Smooth muscle cell of trachea (primary cell): ENCODE measurements around the gene PYCARD. TPM values are rescaled to one million over a fixed set of nuclear protein-coding genes. Genes with fewer than 3 reads are reported as not detected.

Experiments
- total RNA-seq: library from RNA; depleted of rRNA; stranded (reverse); fragments of >200 nt; gene quantifications from 2 replicates; pipeline ENCODE4 v1.2.1, GENCODE V29; 2014

The PYCARD gene
- 120 and 136 TPM in 2 replicates for total RNA-seq

DNA sequence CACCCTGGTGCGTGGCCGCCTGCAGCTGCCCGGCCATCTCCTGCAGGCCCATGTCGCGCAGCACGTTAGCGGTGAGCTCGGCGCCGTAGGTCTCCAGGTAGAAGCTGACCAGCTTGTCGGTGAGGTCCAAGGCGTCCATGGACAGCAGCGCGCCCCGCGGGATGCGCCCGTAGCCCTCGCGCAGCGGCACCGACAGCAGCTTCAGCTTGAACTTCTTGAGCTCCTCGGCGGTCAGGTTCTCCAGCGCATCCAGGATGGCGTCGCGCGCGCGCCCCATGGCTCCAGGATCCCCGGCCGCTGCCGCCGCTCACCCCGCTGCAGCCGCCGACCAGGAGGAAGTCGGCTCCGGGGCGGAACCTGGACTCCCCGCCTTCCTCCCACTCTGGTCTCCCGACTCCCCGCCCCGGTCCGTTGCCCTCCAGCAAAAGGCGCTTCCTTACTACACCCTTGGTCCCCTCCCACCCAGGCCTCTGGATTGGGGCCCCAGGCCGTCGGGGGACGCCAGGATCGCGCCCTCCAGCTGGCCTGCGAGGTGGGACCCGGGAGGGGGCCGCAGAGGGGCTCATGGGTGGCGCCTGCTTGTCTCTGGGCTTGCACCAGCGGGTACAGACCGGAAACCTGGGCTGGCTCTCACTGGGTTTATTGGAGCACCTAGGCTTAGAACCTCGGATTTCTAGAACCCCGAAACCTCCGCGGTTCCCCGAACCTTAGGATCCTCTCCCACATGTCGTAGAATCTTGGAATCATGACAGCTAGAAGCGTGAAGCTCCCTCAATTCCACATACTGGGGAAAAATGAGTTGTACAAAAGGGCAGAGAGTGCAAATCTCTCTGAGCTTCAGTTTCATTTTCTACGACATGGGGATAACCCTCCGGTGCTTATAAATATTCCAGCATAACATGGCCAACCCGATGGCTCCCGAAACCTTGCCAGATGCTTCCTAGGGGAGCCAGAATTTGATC lies at the start of gene PYCARD:
Gene PYCARD, minus strand, starts transcription at position 347 of the 962 bp plus-strand sequence. Its CDS starts 70 bp downstream, at position 277.

GRCh38 chr16:31216422-31217135 lies 14.0 kb upstream of the PYCARD start, which contains the start of gene PYDC1:
Gene PYDC1, minus strand, starts transcription at chr16:31217135. Its CDS starts 107 bp downstream, at chr16:31217028.

DNA sequence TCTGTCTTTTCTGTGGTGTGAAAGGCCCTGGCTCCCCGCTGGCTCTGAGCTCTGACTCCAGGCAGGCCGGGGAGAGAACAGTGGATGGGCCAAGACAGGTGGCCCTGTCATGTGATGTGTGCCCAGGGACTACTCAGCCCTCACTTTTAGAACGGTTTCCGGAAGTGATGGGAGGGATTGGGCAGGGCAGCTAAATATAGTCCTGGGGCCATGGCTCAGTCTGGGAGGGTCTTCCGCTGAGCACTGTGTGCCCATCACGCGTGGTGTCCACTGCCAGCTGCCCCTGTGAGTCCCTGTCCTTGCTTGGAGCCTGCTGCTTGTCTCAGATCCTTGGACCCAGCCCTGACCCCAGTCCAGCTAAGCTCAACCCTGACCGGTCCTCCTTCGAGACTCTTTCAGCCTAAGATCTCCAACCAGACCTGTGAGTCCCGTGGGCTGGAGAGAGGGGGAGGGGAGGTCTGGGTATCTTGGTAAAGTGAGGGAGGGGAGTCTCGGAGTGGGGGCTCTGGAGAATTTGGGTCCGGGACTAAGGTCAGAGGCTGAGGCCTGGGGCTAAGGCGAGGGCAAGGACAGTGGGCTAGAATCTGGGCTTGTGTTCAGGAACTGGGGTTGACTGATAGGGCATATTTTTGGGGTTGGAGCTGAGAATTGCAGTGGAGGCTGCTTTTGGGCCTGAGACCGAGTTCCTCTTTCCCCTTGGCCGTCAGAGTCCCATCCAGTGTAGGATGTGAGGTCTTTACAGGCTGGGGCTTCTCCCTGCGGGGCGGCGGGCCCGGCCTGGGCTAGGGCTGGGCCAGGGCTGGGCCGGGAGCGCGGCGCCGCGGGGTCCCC lies 11.5 kb upstream of the PYCARD start, which contains the start of gene TRIM72:
Gene TRIM72, plus strand, starts transcription at position 243 of the 831 bp plus-strand sequence. CDS start 620 bp downstream, outside the sequence.

DNA sequence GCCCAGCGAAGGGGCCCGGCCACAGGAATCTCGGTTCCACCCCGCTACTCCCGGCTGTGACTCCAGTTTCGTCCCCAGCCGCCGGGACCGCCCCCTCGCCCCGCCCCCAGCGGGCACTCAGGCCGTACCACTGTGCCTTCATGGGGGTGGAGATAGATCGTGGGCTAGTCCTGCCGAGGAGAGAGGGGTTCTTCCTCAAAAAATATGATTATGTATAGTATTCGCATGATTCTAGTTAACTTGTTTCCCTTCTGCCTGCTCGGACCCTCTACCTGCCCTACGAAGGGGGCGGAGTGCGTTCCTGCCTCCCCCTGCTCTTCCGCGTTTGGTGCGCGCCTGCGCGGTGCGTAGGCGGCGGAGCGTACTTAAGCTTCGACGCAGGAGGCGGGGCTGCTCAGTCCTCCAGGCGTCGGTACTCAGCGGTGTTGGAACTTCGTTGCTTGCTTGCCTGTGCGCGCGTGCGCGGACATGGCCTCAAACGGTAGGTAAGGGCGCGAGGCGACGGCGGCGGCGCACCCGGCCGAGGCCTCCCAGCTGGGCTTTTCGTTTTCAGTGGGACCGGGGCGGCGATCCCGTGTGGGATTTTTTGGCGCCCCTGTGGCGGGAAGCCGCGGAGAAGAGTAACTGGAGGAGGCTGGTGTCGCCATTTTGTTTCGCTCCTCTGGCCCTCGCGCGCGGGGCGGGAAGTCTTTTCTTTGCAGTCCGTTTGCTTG lies 22.7 kb downstream of the PYCARD start, which contains the start of gene FUS:
Gene FUS, plus strand, starts transcription at position 393 of the 713 bp plus-strand sequence. Its CDS starts 76 bp downstream, at position 469.

Other genes starting within 250 kb of the PYCARD start
- 3.8 and 7.1 TPM in 2 replicates for gene SETD1A, start 245.0 kb downstream of the PYCARD start, total RNA-seq
- 49.7 and 76.7 TPM in 2 replicates for gene HSD3B7, start 217.6 kb downstream of the PYCARD start, total RNA-seq
- gene STX1B, start 192.1 kb downstream of the PYCARD start, total RNA-seq = 2.6 and 3.6 TPM in 2 replicates
- gene STX4, start 169.2 kb downstream of the PYCARD start, total RNA-seq = 27.5 and 32.3 TPM in 2 replicates
- gene ZNF668, start 128.5 kb downstream of the PYCARD start, total RNA-seq = 11.1 and 12.7 TPM in 2 replicates
- 13.5 and 22.7 TPM in 2 replicates for gene ZNF646, start 128.3 kb downstream of the PYCARD start, total RNA-seq
- gene PRSS53, start 113.8 kb downstream of the PYCARD start, total RNA-seq = 2.5 and 2.8 TPM in 2 replicates
- 128 and 152 TPM in 2 replicates for gene VKORC1, start 108.0 kb downstream of the PYCARD start, total RNA-seq
- 26.5 and 39.5 TPM in 2 replicates for gene BCKDK, start 94.4 kb downstream of the PYCARD start, total RNA-seq
- gene KAT8, start 85.1 kb downstream of the PYCARD start, total RNA-seq = 37.2 and 39.0 TPM in 2 replicates
- not detected in 2 replicates for gene PRSS8, start 67.0 kb downstream of the PYCARD start, total RNA-seq
- 0.17 and 0.29 TPM in 2 replicates for gene PRSS36, start 52.7 kb downstream of the PYCARD start, total RNA-seq
- 43.7 and 107 TPM in 2 replicates for gene FUS, start 22.6 kb downstream of the PYCARD start, total RNA-seq
- not detected in 2 replicates for gene TRIM72, start 11.4 kb upstream of the PYCARD start, total RNA-seq
- gene PYDC1, start 14.4 kb upstream of the PYCARD start, total RNA-seq = not detected in 2 replicates
- not detected in 2 replicates for gene ITGAM, start 57.2 kb upstream of the PYCARD start, total RNA-seq
- 0.15 and 0.17 TPM in 2 replicates for gene ITGAX, start 152.4 kb upstream of the PYCARD start, total RNA-seq
- gene ITGAD, start 190.6 kb upstream of the PYCARD start, total RNA-seq = not detected in 2 replicates
- not detected in 2 replicates for gene COX6A2, start 225.6 kb upstream of the PYCARD start, total RNA-seq
- 0.15 and 0.99 TPM in 2 replicates for gene ZNF843, start 240.0 kb upstream of the PYCARD start, total RNA-seq